Measurements from ENCODE around the gene ARHGEF11. TPM values are rescaled to one million over a fixed set of nuclear protein-coding genes. Genes with fewer than 3 reads are reported as not detected.
A peak's percentile ranks its signal among the peaks of the same experiment; 100 is the strongest.

Gene ARHGEF11
- total RNA-seq, 2 donors from 2014 or later: 35.2 to 43.3 TPM

DNA sequence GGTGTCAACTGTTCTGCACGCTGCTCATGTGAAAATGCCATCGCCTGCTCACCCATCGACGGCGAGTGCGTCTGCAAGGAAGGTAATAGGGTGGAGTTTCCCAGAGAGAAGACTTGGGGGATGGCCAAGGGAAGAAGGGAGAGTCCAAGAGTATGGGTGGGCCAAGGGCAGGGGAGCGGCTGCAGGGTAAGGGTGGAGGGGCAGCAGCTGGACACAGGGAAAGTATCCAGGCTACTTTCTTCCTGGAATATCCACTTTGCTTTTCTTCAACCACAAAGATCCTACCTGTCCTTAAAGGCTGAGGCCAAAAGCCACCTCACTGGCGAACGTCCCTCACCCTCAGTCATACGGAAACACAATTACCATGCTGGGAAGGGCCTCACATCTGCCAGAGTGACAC is 136.6 kb downstream of the ARHGEF11 start:
- H3K9me3 ChIP-seq: no peaks in the 10 kb centered on the region
- intact Hi-C loops (cut with DNase I): no loop called here
- no peaks in the 10 kb centered on the region for H3K27me3 ChIP-seq
- H3K4me1 ChIP-seq: peaks cover 3% of the 10 kb centered on the region
- DNase-seq: no peak
- H3K9ac ChIP-seq (ENCODE audit: low read depth in 2 of 2, low read length in 2 of 2): no peak overlapping the region
- no peak overlapping the region for H3K4me3 ChIP-seq
- H3K36me3 ChIP-seq: no peaks in the 10 kb centered on the region
- TF ChIP-seq, protein P1, sequence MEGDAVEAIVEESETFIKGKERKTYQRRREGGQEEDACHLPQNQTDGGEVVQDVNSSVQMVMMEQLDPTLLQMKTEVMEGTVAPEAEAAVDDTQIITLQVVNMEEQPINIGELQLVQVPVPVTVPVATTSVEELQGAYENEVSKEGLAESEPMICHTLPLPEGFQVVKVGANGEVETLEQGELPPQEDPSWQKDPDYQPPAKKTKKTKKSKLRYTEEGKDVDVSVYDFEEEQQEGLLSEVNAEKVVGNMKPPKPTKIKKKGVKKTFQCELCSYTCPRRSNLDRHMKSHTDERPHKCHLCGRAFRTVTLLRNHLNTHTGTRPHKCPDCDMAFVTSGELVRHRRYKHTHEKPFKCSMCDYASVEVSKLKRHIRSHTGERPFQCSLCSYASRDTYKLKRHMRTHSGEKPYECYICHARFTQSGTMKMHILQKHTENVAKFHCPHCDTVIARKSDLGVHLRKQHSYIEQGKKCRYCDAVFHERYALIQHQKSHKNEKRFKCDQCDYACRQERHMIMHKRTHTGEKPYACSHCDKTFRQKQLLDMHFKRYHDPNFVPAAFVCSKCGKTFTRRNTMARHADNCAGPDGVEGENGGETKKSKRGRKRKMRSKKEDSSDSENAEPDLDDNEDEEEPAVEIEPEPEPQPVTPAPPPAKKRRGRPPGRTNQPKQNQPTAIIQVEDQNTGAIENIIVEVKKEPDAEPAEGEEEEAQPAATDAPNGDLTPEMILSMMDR (IDR thresholded peaks at IDR 0.05): no peak
- H3K27ac ChIP-seq: no peak overlapping the region

DNA sequence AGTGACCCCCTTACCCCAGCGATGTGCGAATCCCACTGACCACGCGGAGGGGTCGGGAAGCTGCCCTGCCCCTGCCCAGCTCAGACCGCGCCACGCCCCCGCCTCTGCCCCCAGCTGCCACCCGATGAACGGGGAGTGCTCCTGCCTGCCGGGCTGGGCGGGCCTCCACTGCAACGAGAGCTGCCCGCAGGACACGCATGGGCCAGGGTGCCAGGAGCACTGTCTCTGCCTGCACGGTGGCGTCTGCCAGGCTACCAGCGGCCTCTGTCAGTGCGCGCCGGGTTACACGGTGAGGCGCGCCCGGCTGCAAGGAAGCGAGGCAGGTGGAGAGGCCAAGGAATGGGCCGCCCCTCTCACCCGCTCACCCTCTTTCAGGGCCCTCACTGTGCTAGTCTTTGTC is 137.0 kb downstream of the ARHGEF11 start:
- intact Hi-C loops (cut with DNase I): no loop called here
- Histone ChIP-seq H3K36me3 (no peaks in the 10 kb centered on the region), H3K4me1 (peaks cover 3% of the 10 kb centered on the region), H3K9me3 (no peaks in the 10 kb centered on the region), H3K9ac (ENCODE audit: low read depth in 2 of 2, low read length in 2 of 2) (no peak overlapping the region), H3K27me3 (no peaks in the 10 kb centered on the region), H3K4me3 (peak overlapping the region; percentile 26), H3K27ac (no peak overlapping the region)
- TF ChIP-seq, protein P1 (IDR thresholded peaks at IDR 0.05): no peak
- DNase-seq: no peak

DNA sequence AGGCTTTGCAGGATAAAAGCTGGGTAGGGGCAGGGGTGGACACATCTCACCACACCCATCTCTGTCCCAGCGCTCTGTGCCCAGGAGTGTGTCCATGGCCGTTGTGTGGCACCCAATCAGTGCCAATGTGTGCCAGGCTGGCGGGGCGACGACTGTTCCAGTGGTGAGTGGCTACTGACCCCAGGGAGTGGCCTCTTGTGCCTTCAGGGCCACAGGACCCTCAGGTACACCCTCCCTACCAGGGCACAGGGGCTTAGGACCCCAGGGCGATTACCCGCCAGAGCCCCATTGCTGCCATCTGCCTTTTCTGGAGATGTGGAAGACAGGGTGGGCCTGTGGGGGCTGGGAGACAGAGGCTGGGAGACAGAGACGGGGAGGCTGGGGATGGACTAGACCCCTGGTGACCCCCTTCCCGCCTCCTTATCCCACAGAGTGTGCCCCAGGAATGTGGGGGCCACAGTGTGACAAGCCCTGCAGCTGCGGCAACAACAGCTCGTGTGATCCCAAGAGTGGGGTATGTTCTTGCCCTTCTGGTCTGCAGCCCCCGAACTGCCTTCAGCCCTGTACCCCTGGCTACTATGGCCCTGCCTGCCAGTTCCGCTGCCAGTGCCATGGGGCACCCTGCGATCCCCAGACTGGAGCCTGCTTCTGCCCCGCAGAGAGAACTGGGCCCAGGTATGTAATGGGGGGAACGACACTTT is 139.2 kb downstream of the ARHGEF11 start:
- TF ChIP-seq, protein P1 (IDR thresholded peaks at IDR 0.05): no peak
- Histone ChIP-seq H3K9me3 (no peaks in the 10 kb centered on the region), H3K4me1 (peaks cover 3% of the 10 kb centered on the region), H3K36me3 (no peaks in the 10 kb centered on the region), H3K9ac (ENCODE audit: low read depth in 2 of 2, low read length in 2 of 2) (no peak overlapping the region), H3K27ac (no peak overlapping the region), H3K4me3 (no peak overlapping the region), H3K27me3 (no peaks in the 10 kb centered on the region)
- intact Hi-C loops (cut with DNase I): no loop called here
- DNase-seq: no peak

DNA sequence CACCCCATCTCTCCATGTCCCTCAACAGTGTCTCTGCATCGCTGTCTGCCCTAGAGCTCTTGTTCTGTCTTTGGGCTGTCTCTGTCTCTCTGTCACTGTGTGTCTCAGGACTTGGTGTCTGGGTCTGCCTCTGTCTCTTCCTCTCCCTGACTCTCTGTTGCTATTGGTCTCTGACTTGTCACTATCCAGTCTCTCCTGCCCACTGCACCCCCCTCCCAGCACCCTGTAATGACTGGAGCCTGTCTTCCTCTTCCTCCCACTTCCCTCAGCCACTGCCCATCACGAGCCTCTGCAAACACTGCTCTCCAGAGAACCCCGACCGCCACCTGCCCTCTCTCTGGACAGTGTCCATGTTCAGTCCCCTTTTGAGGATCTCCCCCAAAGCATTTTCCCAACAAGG is 139.9 kb downstream of the ARHGEF11 start:
- Histone ChIP-seq H3K4me1 (peaks cover 2% of the 10 kb centered on the region), H3K36me3 (no peaks in the 10 kb centered on the region), H3K9me3 (no peaks in the 10 kb centered on the region), H3K27ac (no peak overlapping the region), H3K4me3 (no peak overlapping the region), H3K9ac (ENCODE audit: low read depth in 2 of 2, low read length in 2 of 2) (no peak overlapping the region), H3K27me3 (no peaks in the 10 kb centered on the region)
- intact Hi-C loops (cut with DNase I): no loop called here
- TF ChIP-seq, protein P1 (IDR thresholded peaks at IDR 0.05): no peak
- DNase-seq: no peak

DNA sequence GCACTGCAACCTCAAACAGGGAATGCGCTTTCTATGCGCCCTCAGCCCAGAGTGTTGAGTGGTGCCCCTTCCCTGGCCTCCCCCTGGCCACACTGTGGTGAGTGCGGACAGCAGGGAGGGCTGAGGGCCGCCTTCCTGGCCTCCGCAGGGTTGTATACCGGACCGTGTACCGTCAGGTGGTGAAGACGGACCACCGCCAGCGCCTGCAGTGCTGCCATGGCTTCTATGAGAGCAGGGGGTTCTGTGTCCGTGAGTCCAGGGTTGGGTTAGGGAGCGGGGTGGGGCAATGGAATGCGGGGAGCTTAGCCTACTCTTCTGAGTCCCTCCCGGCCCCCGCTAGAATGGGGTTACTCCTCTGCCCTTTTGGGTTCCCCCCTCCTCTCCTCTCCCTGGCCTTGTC is 140.4 kb downstream of the ARHGEF11 start:
- H3K4me3 ChIP-seq: no peak overlapping the region
- intact Hi-C loops (cut with DNase I): no loop called here
- H3K9me3 ChIP-seq: no peaks in the 10 kb centered on the region
- H3K27me3 ChIP-seq: no peaks in the 10 kb centered on the region
- no peak for DNase-seq
- H3K4me1 ChIP-seq: no peaks in the 10 kb centered on the region
- H3K27ac ChIP-seq: no peak overlapping the region
- H3K9ac ChIP-seq (ENCODE audit: low read depth in 2 of 2, low read length in 2 of 2): no peak overlapping the region
- no peaks in the 10 kb centered on the region for H3K36me3 ChIP-seq
- TF ChIP-seq, protein P1 (IDR thresholded peaks at IDR 0.05): no peak

Measured in colonic mucosa (tissue), 4 donors.